PC-3 (cell line): ENCODE data around the gene MROH2A.

ENCODE experiments used
- CTCF ChIP-seq: fragments of 300-600 bp; sonication (generic); conservative IDR thresholded peaks from 2 replicates; pipeline ENCODE4 v1.5.1; 2017; ENCODE audit warnings: antibody characterized with exemption, low read depth, mild to moderate bottlenecking, low read length
- EZH2 ChIP-seq: fragments of 300-600 bp; sonication (generic); IDR thresholded peaks from one replicate; pipeline ENCODE4 v1.6.1; 2017; ENCODE audit warnings: antibody characterized with exemption, mild to moderate bottlenecking, low read length; ENCODE audit not compliant: unreplicated experiment

GRCh38 chr2:233758141-233758540 lies 20.0 kb upstream of the MROH2A start:
- TF ChIP-seq CTCF (no peak), EZH2 (no peak)
